ENCODE measurements around the gene RABGAP1L. TPM values are rescaled to one million over a fixed set of nuclear protein-coding genes. Genes with fewer than 3 reads are reported as not detected.

RABGAP1L gene
- total and polyA plus RNA-seq, 10 donors, result 30.3 to 125 (median 77.7) TPM

GRCh38 chr1:174676856-174677255, 517.5 kb downstream of the RABGAP1L start:
- H3K4me3 ChIP-seq, result no peak overlapping the region
- H3K27ac ChIP-seq, result no peak overlapping the region
- no peak for DNase-seq
- no peaks in the 10 kb centered on the region for H3K36me3 ChIP-seq
- no peaks in the 10 kb centered on the region for H3K4me1 ChIP-seq
- TF ChIP-seq POLR2AphosphoS5 (IDR thresholded peaks at IDR 0.05), result no peak
- 96 to 100% (median 97%) methylated on average over 3 of the region's 3 CpGs for WGBS, 5 donors
- H3K9me3 ChIP-seq, result no peaks in the 10 kb centered on the region
- intact Hi-C loops (cut with DNase I; ENCODE audit: low total_unique reads), result no loop called here
- H3K27me3 ChIP-seq (replicated peaks in 1 of 7), result no peaks in the 10 kb centered on the region

DNA sequence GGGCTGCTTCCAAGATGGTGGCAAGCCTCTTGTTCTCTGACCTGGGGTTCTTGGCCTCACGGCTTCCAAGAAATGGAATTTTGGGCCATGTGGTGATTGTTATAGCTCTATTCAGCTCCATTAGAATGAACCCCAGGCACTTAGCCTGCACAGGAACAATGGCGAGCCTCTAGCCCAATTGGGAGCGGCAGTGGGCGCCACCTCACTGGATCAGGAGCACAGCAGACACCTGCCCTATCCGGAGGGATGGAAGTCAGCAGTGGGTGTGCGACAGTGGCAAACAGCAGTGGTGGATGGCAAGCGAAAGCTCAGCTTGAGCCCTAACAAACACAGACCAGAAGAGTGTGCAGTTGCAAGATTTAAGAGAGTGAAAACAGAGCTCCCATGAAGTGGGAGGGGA, 519.3 kb downstream of the RABGAP1L start:
- intact Hi-C loops (cut with DNase I; ENCODE audit: low total_unique reads), result no loop called here
- no peak for TF ChIP-seq POLR2A (IDR thresholded peaks at IDR 0.05)
- TF ChIP-seq, protein P1, sequence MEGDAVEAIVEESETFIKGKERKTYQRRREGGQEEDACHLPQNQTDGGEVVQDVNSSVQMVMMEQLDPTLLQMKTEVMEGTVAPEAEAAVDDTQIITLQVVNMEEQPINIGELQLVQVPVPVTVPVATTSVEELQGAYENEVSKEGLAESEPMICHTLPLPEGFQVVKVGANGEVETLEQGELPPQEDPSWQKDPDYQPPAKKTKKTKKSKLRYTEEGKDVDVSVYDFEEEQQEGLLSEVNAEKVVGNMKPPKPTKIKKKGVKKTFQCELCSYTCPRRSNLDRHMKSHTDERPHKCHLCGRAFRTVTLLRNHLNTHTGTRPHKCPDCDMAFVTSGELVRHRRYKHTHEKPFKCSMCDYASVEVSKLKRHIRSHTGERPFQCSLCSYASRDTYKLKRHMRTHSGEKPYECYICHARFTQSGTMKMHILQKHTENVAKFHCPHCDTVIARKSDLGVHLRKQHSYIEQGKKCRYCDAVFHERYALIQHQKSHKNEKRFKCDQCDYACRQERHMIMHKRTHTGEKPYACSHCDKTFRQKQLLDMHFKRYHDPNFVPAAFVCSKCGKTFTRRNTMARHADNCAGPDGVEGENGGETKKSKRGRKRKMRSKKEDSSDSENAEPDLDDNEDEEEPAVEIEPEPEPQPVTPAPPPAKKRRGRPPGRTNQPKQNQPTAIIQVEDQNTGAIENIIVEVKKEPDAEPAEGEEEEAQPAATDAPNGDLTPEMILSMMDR (IDR thresholded peaks at IDR 0.05 in 8 of 11, conservative IDR thresholded peaks at IDR 0.05 in 3 of 11), result no peak
- no peaks in the 10 kb centered on the region for H3K9me3 ChIP-seq
- no peaks in the 10 kb centered on the region for H3K36me3 ChIP-seq
- no peak overlapping the region for H3K4me3 ChIP-seq
- no peaks in the 10 kb centered on the region for H3K27me3 ChIP-seq (replicated peaks in 1 of 7)
- DNase-seq, result no peak
- no peak overlapping the region for H3K27ac ChIP-seq
- WGBS, 5 donors, result 96 to 98% (median 97%) methylated on average over 7 of the region's 7 CpGs
- no peaks in the 10 kb centered on the region for H3K4me1 ChIP-seq

DNA sequence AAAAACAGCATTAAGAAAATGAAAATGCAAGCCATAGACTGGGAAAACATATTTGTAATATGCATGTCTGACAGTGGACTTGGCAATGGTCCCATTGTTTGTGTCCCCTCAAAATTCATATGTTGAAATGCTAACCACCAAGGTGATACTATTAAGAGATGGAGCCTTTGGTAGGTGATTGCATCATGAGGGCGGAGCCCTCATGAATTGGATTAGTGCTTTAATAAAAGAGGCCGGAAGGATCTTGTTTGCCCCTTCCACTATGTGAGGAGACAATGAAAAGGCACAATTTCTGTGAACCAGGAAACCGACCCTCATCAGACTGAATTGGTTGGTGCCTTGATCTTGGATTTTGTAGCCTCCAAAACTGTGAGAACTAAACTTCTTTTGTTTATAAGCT, 520.8 kb downstream of the RABGAP1L start:
- 80 to 98% (median 92%) methylated on average over 3 of the region's 3 CpGs for WGBS, 5 donors
- H3K4me1 ChIP-seq, result no peaks in the 10 kb centered on the region

DNA sequence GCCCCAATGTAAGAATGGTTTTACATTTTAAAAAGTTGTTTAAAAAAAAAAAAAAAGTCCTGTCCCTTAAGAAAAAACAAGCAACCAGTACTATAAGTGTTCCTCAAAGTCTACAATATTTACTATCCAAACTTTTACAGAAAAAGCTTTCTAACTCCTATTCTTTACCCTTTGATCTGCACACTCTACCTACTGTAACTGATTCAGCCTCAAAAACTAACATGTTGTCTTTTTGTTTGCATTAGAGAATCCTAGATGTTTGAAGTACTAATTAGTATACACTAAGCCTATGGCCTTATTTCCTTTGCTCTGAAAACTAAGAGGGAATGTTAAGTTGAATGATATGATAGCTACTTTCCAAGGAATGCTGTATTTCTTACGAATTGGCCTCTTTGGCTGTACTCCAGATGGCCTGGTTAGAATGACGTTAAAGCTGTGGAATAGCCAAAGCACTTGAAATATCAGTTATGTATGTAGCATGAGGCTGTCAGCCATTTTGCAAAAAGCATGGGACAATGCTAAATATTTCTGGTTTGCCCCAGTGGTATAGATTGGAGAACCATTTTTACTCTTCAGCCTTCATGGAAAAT, 523.2 kb downstream of the RABGAP1L start:
- Histone ChIP-seq H3K4me3 (no peak overlapping the region), H3K27ac (no peak overlapping the region), H3K9me3 (no peaks in the 10 kb centered on the region), H3K36me3 (peaks cover 0 to 21% (median 0%) of the 10 kb centered on the region in 6 donors), H3K4me1 (no peaks in the 10 kb centered on the region), H3K27me3 (replicated peaks in 1 of 7) (no peaks in the 10 kb centered on the region)
- intact Hi-C loops (cut with DNase I; ENCODE audit: low total_unique reads), result no loop called here
- DNase-seq, result no peak
- TF ChIP-seq POLR2AphosphoS5 (IDR thresholded peaks at IDR 0.05) (no peak), POLR2A (IDR thresholded peaks at IDR 0.05) (no peak)
- TF ChIP-seq, protein P1 (IDR thresholded peaks at IDR 0.05 in 8 of 11, conservative IDR thresholded peaks at IDR 0.05 in 3 of 11), result no peak
- WGBS, 5 donors, result 77 to 87% (median 81%) methylated on average over 2 of the region's 2 CpGs

More for the DNA sequence above, 520.8 kb downstream of the RABGAP1L start:
- Histone ChIP-seq H3K27me3 (replicated peaks in 1 of 7) (no peaks in the 10 kb centered on the region), H3K9me3 (no peaks in the 10 kb centered on the region), H3K27ac (no peak overlapping the region), H3K4me3 (no peak overlapping the region), H3K36me3 (peaks cover 0 to 13% (median 0%) of the 10 kb centered on the region in 6 donors)
- intact Hi-C loops (cut with DNase I; ENCODE audit: low total_unique reads), result no loop called here
- TF ChIP-seq POLR2AphosphoS5 (IDR thresholded peaks at IDR 0.05) (no peak), POLR2A (IDR thresholded peaks at IDR 0.05) (no peak)
- TF ChIP-seq, protein P1 (IDR thresholded peaks at IDR 0.05 in 8 of 11, conservative IDR thresholded peaks at IDR 0.05 in 3 of 11), result no peak
- no peak for DNase-seq

GRCh38 chr1:174686213-174686612, 526.9 kb downstream of the RABGAP1L start:
- no peaks in the 10 kb centered on the region for H3K27me3 ChIP-seq (replicated peaks in 1 of 7)
- intact Hi-C loops (cut with DNase I; ENCODE audit: low total_unique reads), result no loop called here
- no peak overlapping the region for H3K27ac ChIP-seq
- H3K4me1 ChIP-seq, result no peaks in the 10 kb centered on the region
- no peak overlapping the region for H3K4me3 ChIP-seq
- DNase-seq, result no peak
- TF ChIP-seq, protein P1 (IDR thresholded peaks at IDR 0.05 in 8 of 11, conservative IDR thresholded peaks at IDR 0.05 in 3 of 11), result no peak
- TF ChIP-seq POLR2A (IDR thresholded peaks at IDR 0.05), result no peak
- H3K9me3 ChIP-seq, result no peaks in the 10 kb centered on the region
- H3K36me3 ChIP-seq, result peaks cover 0 to 21% (median 0%) of the 10 kb centered on the region in 6 donors

Measured in spleen (tissue), 11 donors.